PC-3 (cell line): Measurements from ENCODE around the gene BFSP2. TPM values are rescaled to one million over a fixed set of nuclear protein-coding genes. Genes with fewer than 3 reads are reported as not detected.
A peak's percentile ranks its signal among the peaks of the same experiment; 100 is the strongest.

Source experiments
- ATAC-seq: fragments of 200-7000 bp; cut with Tn5 transposase; 2 replicates; pipeline ENCODE4 v1.9.1; 2020; ENCODE audit warnings: mild to moderate bottlenecking, moderate library complexity
- BruUV-seq: library from RNA; stranded (reverse); fragments of 400-500 nt; replicated peaks from 2 replicates; lab custom pipeline; 2021; lab: Mats Ljungman, UMichigan
- CTCF ChIA-PET: fragments of 300-600 bp; sonication (Branson Sonifier 250); formaldehyde crosslinking; loops from one replicate; lab custom pipeline; 2022; ENCODE audit warnings: antibody characterized with exemption; lab: Charles Lee
- POLR2A ChIA-PET: fragments of 300-600 bp; sonication (Branson Sonifier 250); formaldehyde crosslinking; loops from one replicate; lab custom pipeline; 2022; ENCODE audit warnings: antibody characterized with exemption; ENCODE audit not compliant: unreplicated experiment; lab: Charles Lee
- DNase-seq: peaks from one replicate; pipeline ENCODE4 v3.0.0-alpha.2; 2015
- H2AFZ ChIP-seq: fragments of 300-600 bp; sonication (generic); 2 replicates; pipeline ENCODE4 v1.6.0; 2016; ENCODE audit warnings: antibody characterized with exemption, low read length
- H3F3A ChIP-seq: fragments of 300-600 bp; sonication (generic); one replicate; pipeline ENCODE4 v1.6.0; 2017; ENCODE audit warnings: antibody characterized with exemption, low read length, control low read depth, mild to moderate bottlenecking; ENCODE audit not compliant: unreplicated experiment
- H3K27ac ChIP-seq: fragments of 300-600 bp; sonication (generic); 2 replicates; pipeline ENCODE4 v1.5.1; 2016; ENCODE audit warnings: mild to moderate bottlenecking, low read length
- H3K27me3 ChIP-seq: fragments of 300-600 bp; sonication (generic); 2 replicates; pipeline ENCODE4 v1.6.1; 2016; ENCODE audit warnings: low read length, mixed read lengths
- H3K36me3 ChIP-seq: fragments of 300-600 bp; sonication (generic); 2 replicates; pipeline ENCODE4 v1.6.1; 2016; ENCODE audit warnings: low read depth, mixed run types, low read length, mixed read lengths
- H3K4me1 ChIP-seq: fragments of 300-600 bp; sonication (generic); 2 replicates; pipeline ENCODE4 v1.5.1; 2016; ENCODE audit warnings: low read length; ENCODE audit not compliant: insufficient read depth
- H3K4me2 ChIP-seq: fragments of 300-600 bp; sonication (generic); 2 replicates; pipeline ENCODE4 v1.6.0; 2016; ENCODE audit warnings: low read length
- H3K4me3 ChIP-seq: fragments of 300-600 bp; sonication (generic); 2 replicates; pipeline ENCODE4 v1.5.1; 2016; ENCODE audit warnings: mild to moderate bottlenecking, low read length, mixed read lengths
- H3K79me2 ChIP-seq: fragments of 300-600 bp; sonication (generic); 2 replicates; pipeline ENCODE4 v1.6.1; 2017; ENCODE audit warnings: low read length, mixed read lengths
- H3K9ac ChIP-seq: fragments of 300-600 bp; sonication (generic); 2 replicates; pipeline ENCODE4 v1.6.0; 2016; ENCODE audit warnings: mild to moderate bottlenecking, low read length
- H3K9me2 ChIP-seq: fragments of 300-600 bp; sonication (generic); replicated peaks from 2 replicates; pipeline ENCODE4 v1.6.1; 2016; ENCODE audit warnings: mixed run types, low read length, mixed read lengths
- H3K9me3 ChIP-seq: fragments of 300-600 bp; sonication (generic); 2 replicates; pipeline ENCODE4 v1.6.1; 2016; ENCODE audit warnings: low read length, mixed read lengths
- H4K20me1 ChIP-seq: fragments of 300-600 bp; sonication (generic); 2 replicates; pipeline ENCODE4 v1.6.1; 2016; ENCODE audit warnings: low read length, mixed read lengths
- CTCF ChIP-seq: fragments of 300-600 bp; sonication (generic); conservative IDR thresholded peaks from 2 replicates; pipeline ENCODE4 v1.5.1; 2017; ENCODE audit warnings: antibody characterized with exemption, low read depth, mild to moderate bottlenecking, low read length
- EZH2 ChIP-seq: fragments of 300-600 bp; sonication (generic); IDR thresholded peaks from one replicate; pipeline ENCODE4 v1.6.1; 2017; ENCODE audit warnings: antibody characterized with exemption, mild to moderate bottlenecking, low read length; ENCODE audit not compliant: unreplicated experiment
- EZH2phosphoT487 ChIP-seq: fragments of 300-600 bp; sonication (generic); IDR thresholded peaks from 2 replicates; pipeline ENCODE4 v1.6.1; 2018; ENCODE audit warnings: mild to moderate bottlenecking, antibody characterized with exemption, low read length, borderline replicate concordance
- intact Hi-C: fragments of 100-400 bp; cut with micrococcal nuclease; formaldehyde crosslinking; loops from 2 replicates; pipeline ENCODE4 v1.9.0; 2023
- total RNA-seq: library from RNA; depleted of rRNA; stranded (reverse); fragments of >200 nt; gene quantifications from 2 replicates; pipeline ENCODE4 v1.2.3, GENCODE V29; 2014

The BFSP2 gene
- total RNA-seq, 1 experiment from 2014 or later: not detected

- H3K4me1 ChIP-seq: peaks cover 26% of the 10 kb centered on the region
- BruUV-seq: no TSS peak
- TF ChIP-seq EZH2phosphoT487: no peak
- no peak for TF ChIP-seq EZH2
- TF ChIP-seq CTCF: no peak
- no peak for ATAC-seq
- POLR2A ChIA-PET: no interaction called here
- H3K9me2 ChIP-seq: no peaks in the 10 kb centered on the region
- CTCF ChIA-PET: no interaction called here
- no peaks in the 10 kb centered on the region for H3K9me3 ChIP-seq
- intact Hi-C loops: loop anchor here (10.0 kb wide), 1 partner anchor 189 kb away; no protein-coding TSS in a partner anchor
- no peak for DNase-seq
- no peak overlapping the region for H3K27ac ChIP-seq
- no peaks in the 10 kb centered on the region for H3K79me2 ChIP-seq
- H3K4me2 ChIP-seq: no peak overlapping the region
- H4K20me1 ChIP-seq: no peaks in the 10 kb centered on the region
- H3F3A ChIP-seq: no peaks in the 10 kb centered on the region
- H2AFZ ChIP-seq: no peak overlapping the region
- H3K27me3 ChIP-seq: no peaks in the 10 kb centered on the region
- no peaks in the 10 kb centered on the region for H3K36me3 ChIP-seq
- H3K9ac ChIP-seq: no peak overlapping the region
- no peak overlapping the region for H3K4me3 ChIP-seq
Observed at GRCh38 chr3:133455960-133456359, 56.1 kb downstream of the BFSP2 start.

GRCh38 chr3:133457025-133457424 lies 57.2 kb downstream of the BFSP2 start:
- no peaks in the 10 kb centered on the region for H3K79me2 ChIP-seq
- peaks cover 25% of the 10 kb centered on the region for H3K4me1 ChIP-seq
- no peak overlapping the region for H3K4me3 ChIP-seq
- POLR2A ChIA-PET: interaction anchor here (0.6 kb wide), 1 partner anchor 11 kb away, joined by 4 read pairs; no protein-coding TSS in a partner anchor
- H4K20me1 ChIP-seq: no peaks in the 10 kb centered on the region
- DNase-seq (no peak), ATAC-seq (no peak)
- H3F3A ChIP-seq: no peaks in the 10 kb centered on the region
- no peaks in the 10 kb centered on the region for H3K36me3 ChIP-seq
- no peak overlapping the region for H3K4me2 ChIP-seq
- CTCF ChIA-PET: no interaction called here
- H3K9ac ChIP-seq: no peak overlapping the region
- no peaks in the 10 kb centered on the region for H3K27me3 ChIP-seq
- no peak for TF ChIP-seq EZH2phosphoT487
- no peak for TF ChIP-seq CTCF
- TF ChIP-seq EZH2: no peak
- H3K27ac ChIP-seq: no peak overlapping the region
- no TSS peak for BruUV-seq
- intact Hi-C loops: loop anchor here (10.0 kb wide), 1 partner anchor 188 kb away; no protein-coding TSS in a partner anchor
- no peaks in the 10 kb centered on the region for H3K9me3 ChIP-seq
- H3K9me2 ChIP-seq: no peaks in the 10 kb centered on the region
- H2AFZ ChIP-seq: no peak overlapping the region

- intact Hi-C loops: loop anchor here (10.0 kb wide), 1 partner anchor 187 kb away; no protein-coding TSS in a partner anchor
- H3K4me3 ChIP-seq: no peak overlapping the region
- peaks cover 20% of the 10 kb centered on the region for H3K4me1 ChIP-seq
- H3K9me3 ChIP-seq: no peaks in the 10 kb centered on the region
- H3K9me2 ChIP-seq: no peaks in the 10 kb centered on the region
- H3K27me3 ChIP-seq: no peaks in the 10 kb centered on the region
- no peak overlapping the region for H2AFZ ChIP-seq
- ATAC-seq (no peak), DNase-seq (peak; percentile 33)
- CTCF ChIA-PET: no interaction called here
- TF ChIP-seq EZH2phosphoT487: no peak
- peak; percentile 54; the same call in 1 of the 2 replicates for TF ChIP-seq CTCF
- no peak for TF ChIP-seq EZH2
- H3K9ac ChIP-seq: no peak overlapping the region
- H4K20me1 ChIP-seq: no peaks in the 10 kb centered on the region
- no peak overlapping the region for H3K27ac ChIP-seq
- H3K79me2 ChIP-seq: no peaks in the 10 kb centered on the region
- POLR2A ChIA-PET: interaction anchor here (0.6 kb wide), 1 partner anchor 10 kb away, joined by 4 read pairs; no protein-coding TSS in a partner anchor
- H3K4me2 ChIP-seq: no peak overlapping the region
- H3K36me3 ChIP-seq: no peaks in the 10 kb centered on the region
- no peaks in the 10 kb centered on the region for H3F3A ChIP-seq
- BruUV-seq: no TSS peak
Observed at GRCh38 chr3:133457465-133458067, 57.7 kb downstream of the BFSP2 start.
